Measurements from ENCODE around the gene HPSE2.

DNA sequence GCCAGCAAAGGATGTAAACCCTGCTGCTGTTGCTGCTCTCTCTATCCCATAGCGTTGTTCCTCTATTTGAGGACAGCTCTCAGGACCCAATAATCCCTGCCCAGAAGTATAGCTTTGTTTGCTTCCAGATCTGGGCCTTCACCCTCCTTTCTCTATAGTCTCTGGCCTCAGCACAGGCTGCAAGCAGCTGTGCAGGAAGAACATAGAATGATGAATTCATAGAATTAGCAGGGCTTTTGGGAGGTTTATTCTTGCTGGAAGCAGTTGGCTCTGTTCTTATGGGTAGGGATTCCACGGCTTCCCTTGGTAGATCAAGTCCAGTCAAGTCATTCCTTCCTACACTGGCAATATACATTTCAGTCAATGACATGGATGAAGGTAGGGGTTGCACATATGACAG is 354.7 kb downstream of the HPSE2 start:
- TF ChIP-seq, protein P1, sequence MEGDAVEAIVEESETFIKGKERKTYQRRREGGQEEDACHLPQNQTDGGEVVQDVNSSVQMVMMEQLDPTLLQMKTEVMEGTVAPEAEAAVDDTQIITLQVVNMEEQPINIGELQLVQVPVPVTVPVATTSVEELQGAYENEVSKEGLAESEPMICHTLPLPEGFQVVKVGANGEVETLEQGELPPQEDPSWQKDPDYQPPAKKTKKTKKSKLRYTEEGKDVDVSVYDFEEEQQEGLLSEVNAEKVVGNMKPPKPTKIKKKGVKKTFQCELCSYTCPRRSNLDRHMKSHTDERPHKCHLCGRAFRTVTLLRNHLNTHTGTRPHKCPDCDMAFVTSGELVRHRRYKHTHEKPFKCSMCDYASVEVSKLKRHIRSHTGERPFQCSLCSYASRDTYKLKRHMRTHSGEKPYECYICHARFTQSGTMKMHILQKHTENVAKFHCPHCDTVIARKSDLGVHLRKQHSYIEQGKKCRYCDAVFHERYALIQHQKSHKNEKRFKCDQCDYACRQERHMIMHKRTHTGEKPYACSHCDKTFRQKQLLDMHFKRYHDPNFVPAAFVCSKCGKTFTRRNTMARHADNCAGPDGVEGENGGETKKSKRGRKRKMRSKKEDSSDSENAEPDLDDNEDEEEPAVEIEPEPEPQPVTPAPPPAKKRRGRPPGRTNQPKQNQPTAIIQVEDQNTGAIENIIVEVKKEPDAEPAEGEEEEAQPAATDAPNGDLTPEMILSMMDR (IDR thresholded peaks at IDR 0.05): no peak
- no peak for TF ChIP-seq EZH2 (IDR thresholded peaks at IDR 0.05; ENCODE audit: borderline replicate concordance, insufficient read depth, low read depth, low read length, poor library complexity, severe bottlenecking)
